A549 (cell line): ENCODE measurements around the gene DYNLRB1. TPM values are rescaled to one million over a fixed set of nuclear protein-coding genes. Genes with fewer than 3 reads are reported as not detected.

Source experiments
- ATAC-seq, 2 experiments: fragments of 200-7000 bp in 1 of 2; fragments of >200 bp in 1 of 2; cut with Nextera tagmentation in 1 of 2; cut with Tn5 transposase in 1 of 2; 3 replicates each; pipeline versions ENCODE4 v1.8.0 to v1.9.1; 2018 to 2020; ENCODE audit warnings: mild to moderate bottlenecking in 1 of 2, moderate library complexity in 1 of 2
- CTCF ChIA-PET: fragments of 300-600 bp; sonication (Branson Sonifier 250); formaldehyde crosslinking; extraction: SDS; loops from one replicate; lab custom pipeline; 2021; ENCODE audit warnings: antibody characterized with exemption, inconsistent platforms; lab: Yijun Ruan, JAX
- POLR2A ChIA-PET: fragments of 350-600 bp; formaldehyde crosslinking; extraction: SDS; loops from one replicate; lab custom pipeline; 2021; ENCODE audit warnings: antibody characterized with exemption, inconsistent platforms; lab: Yijun Ruan, JAX
- DNase-seq, 2 experiments: peaks; one replicate each; pipeline versions ENCODE4 v3.0.0 to v3.0.0-alpha.2; 2011 to 2016; ENCODE audit warnings: low read depth in 1 of 2, low spot score in 1 of 2
- FAIRE-seq: peaks from 2 replicates; lab custom pipeline; 2011; peaks lifted over from hg19 to GRCh38; lab: Jason Lieb, UNC
- H3K27ac ChIP-seq, 2 experiments: fragments of >200 bp; sonication (Bioruptor Twin); formaldehyde crosslinking; 3 replicates each; pipeline ENCODE4 v1.5.1; 2016 to 2017
- H3K4me1 ChIP-seq: fragments of >200 bp; sonication (Bioruptor Twin); formaldehyde crosslinking; 3 replicates; pipeline ENCODE4 v1.6.1; 2016
- H3K4me2 ChIP-seq: fragments of >200 bp; sonication (Bioruptor Twin); formaldehyde crosslinking; 3 replicates; pipeline ENCODE4 v1.6.1; 2016
- H3K4me3 ChIP-seq: fragments of >200 bp; sonication (Bioruptor Twin); formaldehyde crosslinking; 3 replicates; pipeline ENCODE4 v1.5.1; 2016
- H3K9me3 ChIP-seq: fragments of >200 bp; sonication (Bioruptor Twin); formaldehyde crosslinking; 3 replicates; pipeline ENCODE4 v1.6.1; 2016
- ATOH8 ChIP-seq: fragments of 250-450 bp; sonication (Bioruptor Pico); IDR thresholded peaks from 2 replicates; pipeline ENCODE4 v1.5.0; 2020; ENCODE audit warnings: low read depth, mild to moderate bottlenecking, moderate library complexity
- BHLHE40 ChIP-seq: IDR thresholded peaks from 2 replicates; pipeline ENCODE4 v1.6.1; 2012; ENCODE audit warnings: low read depth, low read length, inconsistent platforms
- CBX2 ChIP-seq: fragments of 200-600 bp; sonication (generic); IDR thresholded peaks from 2 replicates; pipeline ENCODE4 v1.6.1; 2016; ENCODE audit warnings: low read depth, mild to moderate bottlenecking, borderline replicate concordance
- EHMT2 ChIP-seq: fragments of 200-600 bp; sonication (generic); IDR thresholded peaks from 2 replicates; pipeline ENCODE4 v1.6.1; 2016; ENCODE audit warnings: antibody characterized with exemption, low read depth, mild to moderate bottlenecking, moderate library complexity
- FOSB ChIP-seq: fragments of 250-450 bp; sonication (Bioruptor Pico); IDR thresholded peaks from 2 replicates; pipeline ENCODE4 v1.5.0; 2020; ENCODE audit warnings: mild to moderate bottlenecking, moderate library complexity
- FOXS1 ChIP-seq: fragments of 250-450 bp; sonication (Bioruptor Pico); IDR thresholded peaks from 2 replicates; pipeline ENCODE4 v1.5.0; 2020; ENCODE audit warnings: mild to moderate bottlenecking, moderate library complexity
- HDAC2 ChIP-seq: fragments of 200-600 bp; sonication (generic); IDR thresholded peaks from 2 replicates; pipeline ENCODE4 v1.6.1; 2016
- HES2 ChIP-seq: fragments of >200 bp; sonication (Bioruptor Twin); formaldehyde crosslinking; IDR thresholded peaks from 2 replicates; pipeline ENCODE4 v1.6.1; 2016
- HEYL ChIP-seq: fragments of 250-450 bp; sonication (Bioruptor Pico); IDR thresholded peaks from 2 replicates; pipeline ENCODE4 v1.8.0; 2021; ENCODE audit warnings: mild to moderate bottlenecking, moderate library complexity
- HOXA7 ChIP-seq: fragments of 250-450 bp; sonication (Bioruptor Pico); IDR thresholded peaks from 2 replicates; pipeline ENCODE4 v1.5.0; 2020; ENCODE audit warnings: mild to moderate bottlenecking, moderate library complexity
- JUN ChIP-seq, 2 experiments: fragments of >200 bp; sonication (Bioruptor Twin); formaldehyde crosslinking; IDR thresholded peaks; 2 replicates in 1 of 2; 3 replicates in 1 of 2; pipeline ENCODE4 v1.6.1; 2016 to 2017
- KDM1A ChIP-seq: fragments of 200-600 bp; sonication (generic); IDR thresholded peaks from 2 replicates; pipeline ENCODE4 v1.6.1; 2016; ENCODE audit warnings: low read depth, mild to moderate bottlenecking
- MAX ChIP-seq: IDR thresholded peaks from 2 replicates; pipeline ENCODE4 v1.6.1; 2012
- PBX3 ChIP-seq: IDR thresholded peaks from 2 replicates; pipeline ENCODE4 v1.6.1; 2012
- RAD21 ChIP-seq, 2 experiments: fragments of >200 bp in 1 of 2; sonication (Bioruptor Twin) in 1 of 2; formaldehyde crosslinking in 1 of 2; IDR thresholded peaks in 1 of 2; conservative IDR thresholded peaks in 1 of 2; 2 replicates in 1 of 2; 3 replicates in 1 of 2; pipeline ENCODE4 v1.6.1; 2012 to 2018; ENCODE audit warnings: inconsistent platforms in 1 of 2
- RARB ChIP-seq: fragments of 250-450 bp; sonication (Bioruptor Pico); IDR thresholded peaks from 2 replicates; pipeline ENCODE4 v1.8.0; 2021; ENCODE audit warnings: mild to moderate bottlenecking, moderate library complexity
- SREBF2 ChIP-seq: fragments of 450-650 bp; IDR thresholded peaks from 2 replicates; pipeline ENCODE4 v1.6.1; 2014; ENCODE audit warnings: mild to moderate bottlenecking, moderate library complexity
- TP53 ChIP-seq: fragments of 250-450 bp; sonication (Bioruptor Pico); IDR thresholded peaks from 2 replicates; pipeline ENCODE4 v1.5.0; 2021; ENCODE audit warnings: mild to moderate bottlenecking, moderate library complexity
- USF2 ChIP-seq: fragments of 450-650 bp; IDR thresholded peaks from 2 replicates; pipeline ENCODE4 v1.6.1; 2014; ENCODE audit warnings: antibody characterized with exemption
- ZFP36 ChIP-seq: fragments of 450-650 bp; IDR thresholded peaks from 2 replicates; pipeline ENCODE4 v1.6.1; 2014; ENCODE audit warnings: borderline replicate concordance; ENCODE audit not compliant: partially characterized antibody
- ZSCAN20 ChIP-seq: fragments of 250-450 bp; sonication (Bioruptor Pico); IDR thresholded peaks from 2 replicates; pipeline ENCODE4 v1.8.0; 2022; ENCODE audit warnings: mild to moderate bottlenecking, moderate library complexity
- WGBS: methylation state at CpG from one replicate; pipeline ENCODE4 v1.1.6; 2017; ENCODE audit errors: missing lambda C conversion rate; 5-methylcytosine and 5-hydroxymethylcytosine counted together
- polyA plus RNA-seq, 4 experiments: library from polyadenylated mRNA; depleted of rRNA in 3 of 4; stranded (reverse); fragments of >200 nt; fragmentation: RNase III in 1 of 4; extraction: RNeasy Plus Mini Kit Qiagen cat#74134 plus additional on column Dnase treatment in 1 of 4; gene quantifications; 2 replicates in 3 of 4; 3 replicates in 1 of 4; pipeline ENCODE4 v1.2.3, GENCODE V29; 2011 to 2017

Gene DYNLRB1
- polyA plus RNA-seq, 2 of the 4 experiments (the other 2 are of a cell fraction): 148 to 211 TPM

GRCh38 chr20:34544109-34544796, 28.0 kb downstream of the DYNLRB1 start:
- no peak for FAIRE-seq
- no peak; a peak in 1 of 6 replicates for ATAC-seq

GRCh38 chr20:34546751-34547181, 30.5 kb downstream of the DYNLRB1 start:
- no peak for FAIRE-seq
- no peak for TF ChIP-seq SREBF2
- no peak for TF ChIP-seq PBX3
- TF ChIP-seq BHLHE40: no peak
- no peak for TF ChIP-seq MAX
- no peak for TF ChIP-seq ZFP36
- no peak for TF ChIP-seq JUN (IDR thresholded peaks at IDR 0.05)
- TF ChIP-seq FOSB (CRISPR knock-in tag): no peak
- no peak for TF ChIP-seq ATOH8 (CRISPR knock-in tag)
- TF ChIP-seq HOXA7: no peak
- TF ChIP-seq FOXS1 (CRISPR knock-in tag): no peak
- no peak for TF ChIP-seq USF2
- no peak for TF ChIP-seq EHMT2
- TF ChIP-seq ZSCAN20 (CRISPR knock-in tag): no peak
- TF ChIP-seq, all 56 proteins: peak for 0
- WGBS: 94% methylated on average over 11 of the region's 11 CpGs
- POLR2A ChIA-PET: no interaction called here
- ATAC-seq (peak; percentile 14 to 27; a peak in 2 of 6 replicates), DNase-seq (no peak)
- no peaks in the 10 kb centered on the region for H3K4me1 ChIP-seq
- H3K27ac ChIP-seq: no peak overlapping the region
- no peak overlapping the region for H3K4me2 ChIP-seq
- no peaks in the 10 kb centered on the region for H3K9me3 ChIP-seq
- CTCF ChIA-PET: interaction anchor here (1.2 to 3.4 kb wide), 4 partner anchors 9 to 235 kb away, joined by 3 to 26 read pairs (median 6); no protein-coding TSS in a partner anchor
- no peak overlapping the region for H3K4me3 ChIP-seq

More at GRCh38 chr20:34544109-34544796, 28.0 kb downstream of the DYNLRB1 start:
- CTCF ChIA-PET: interaction anchor here (0.7 to 2.0 kb wide), 7 partner anchors 9 to 232 kb away, joined by 3 to 9 read pairs (median 3); no protein-coding TSS in a partner anchor
- DNase-seq: no peak
- H3K9me3 ChIP-seq: no peaks in the 10 kb centered on the region
- H3K4me3 ChIP-seq: no peak overlapping the region
- no peaks in the 10 kb centered on the region for H3K4me1 ChIP-seq
- no peak overlapping the region for H3K27ac ChIP-seq
- POLR2A ChIA-PET: no interaction called here
- no peak for TF ChIP-seq CBX2
- TF ChIP-seq USF2: no peak
- no peak for TF ChIP-seq RARB
- no peak for TF ChIP-seq KDM1A
- no peak for TF ChIP-seq TP53
- TF ChIP-seq HDAC2: no peak
- no peak for TF ChIP-seq HEYL (CRISPR knock-in tag)
- no peak for TF ChIP-seq RAD21 (conservative IDR thresholded peaks at IDR 0.05 in 1 of 2, IDR thresholded peaks at IDR 0.05 in 1 of 2)
- TF ChIP-seq HES2: no peak
- TF ChIP-seq ZSCAN20 (CRISPR knock-in tag): no peak
- WGBS: 88% methylated on average over 19 of the region's 19 CpGs
- H3K4me2 ChIP-seq: no peak overlapping the region
